Femur (tissue), 1 donor: Measurements from ENCODE around the gene HPCA.
A peak's percentile ranks its signal among the peaks of the same experiment; 100 is the strongest.
"Not testable (repeated sequence)": the region's sequence is repeated elsewhere in the genome, so short reads cannot be mapped to it uniquely, and the experiment has no call there.

Source experiments
- DNase-seq: peaks from one replicate; pipeline ENCODE4 v3.0.0-alpha.2; 2017

The HPCA gene

DNA sequence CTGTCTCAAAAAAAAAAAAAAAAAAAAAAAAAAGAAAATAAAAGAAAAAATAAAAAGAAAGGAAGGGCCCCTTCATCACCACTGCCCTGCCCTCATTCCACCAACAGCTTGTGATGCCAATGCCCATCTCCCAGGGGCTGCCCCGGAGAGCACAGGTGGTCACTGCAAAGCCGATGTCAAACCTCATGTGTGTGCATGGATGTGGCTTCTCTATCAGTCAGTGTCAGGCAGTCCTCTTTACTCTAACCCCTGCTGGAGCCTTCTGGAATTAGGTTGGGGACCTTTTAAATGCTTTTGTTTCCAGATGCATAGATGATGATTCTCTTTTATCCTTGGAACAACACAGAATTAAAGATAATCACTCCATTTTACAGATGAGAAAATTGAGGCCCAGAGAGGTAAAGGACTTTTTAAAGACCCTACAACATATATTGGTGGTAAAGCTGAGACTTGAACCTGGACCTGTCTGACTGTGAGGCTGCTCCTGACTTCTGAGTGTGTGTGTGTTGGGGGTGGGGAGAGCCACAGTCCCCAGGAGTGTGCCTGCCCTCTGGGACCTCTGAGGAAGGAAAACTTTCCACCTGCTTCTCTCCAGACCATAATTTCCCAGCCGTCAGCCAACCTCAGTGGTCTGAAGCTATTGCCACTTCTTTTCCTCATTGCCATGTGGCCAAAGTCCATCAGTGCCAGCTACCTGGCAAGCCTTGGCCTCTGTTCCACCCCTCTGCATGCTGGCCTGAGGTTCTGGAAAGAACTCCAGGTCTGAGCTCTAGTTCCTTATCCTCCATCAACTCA lies 17.9 kb downstream of the HPCA start:
- no peak for DNase-seq

GRCh38 chr1:32904797-32905196 lies 18.5 kb downstream of the HPCA start:
- no peak for DNase-seq

DNA sequence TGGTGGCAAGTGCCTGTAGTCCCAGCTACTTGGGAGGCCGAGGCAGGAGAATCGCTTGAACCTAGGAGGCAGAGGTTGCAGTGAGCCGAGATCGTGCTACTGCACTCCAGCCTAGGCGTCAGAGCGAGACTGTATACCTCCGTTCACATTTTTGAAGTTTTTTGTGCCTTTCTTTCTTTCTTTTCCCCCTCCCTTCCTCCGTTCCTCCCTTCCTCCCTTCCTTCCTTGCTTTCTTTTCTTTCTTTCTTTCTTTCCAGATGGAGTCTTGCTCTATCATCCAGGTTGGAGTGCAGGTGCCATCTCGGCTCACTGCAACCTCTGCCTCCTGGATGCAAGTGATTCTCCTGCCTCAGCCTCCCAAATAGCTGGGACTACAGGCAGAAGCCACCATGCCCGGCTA lies 19.3 kb downstream of the HPCA start:
- DNase-seq = not testable (repeated sequence)

DNA sequence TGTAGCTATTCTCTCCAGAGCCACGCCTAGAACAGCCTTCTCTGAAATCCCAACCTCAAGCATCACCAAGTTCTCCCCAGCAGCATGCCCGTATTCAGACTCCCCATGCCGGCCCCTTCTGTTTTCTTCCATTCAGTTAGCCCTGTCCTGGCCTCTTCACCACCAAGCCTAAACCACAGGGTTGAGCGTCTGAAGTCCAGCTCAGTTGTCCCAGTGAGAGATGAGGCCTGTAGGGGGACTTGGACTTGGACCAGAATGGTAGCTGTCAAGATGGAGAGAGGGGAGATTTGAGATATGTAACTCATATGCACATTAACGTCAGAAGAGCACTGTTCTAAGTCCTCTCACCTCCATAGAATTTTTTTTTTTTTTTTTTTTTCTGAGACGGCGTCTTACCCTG lies 20.4 kb downstream of the HPCA start:
- no peak for DNase-seq

- no peak for DNase-seq
Observed at GRCh38 chr1:32907435-32907834, 21.1 kb downstream of the HPCA start.

- DNase-seq = no peak
Observed at GRCh38 chr1:32910319-32910718, 24.0 kb downstream of the HPCA start.

DNA sequence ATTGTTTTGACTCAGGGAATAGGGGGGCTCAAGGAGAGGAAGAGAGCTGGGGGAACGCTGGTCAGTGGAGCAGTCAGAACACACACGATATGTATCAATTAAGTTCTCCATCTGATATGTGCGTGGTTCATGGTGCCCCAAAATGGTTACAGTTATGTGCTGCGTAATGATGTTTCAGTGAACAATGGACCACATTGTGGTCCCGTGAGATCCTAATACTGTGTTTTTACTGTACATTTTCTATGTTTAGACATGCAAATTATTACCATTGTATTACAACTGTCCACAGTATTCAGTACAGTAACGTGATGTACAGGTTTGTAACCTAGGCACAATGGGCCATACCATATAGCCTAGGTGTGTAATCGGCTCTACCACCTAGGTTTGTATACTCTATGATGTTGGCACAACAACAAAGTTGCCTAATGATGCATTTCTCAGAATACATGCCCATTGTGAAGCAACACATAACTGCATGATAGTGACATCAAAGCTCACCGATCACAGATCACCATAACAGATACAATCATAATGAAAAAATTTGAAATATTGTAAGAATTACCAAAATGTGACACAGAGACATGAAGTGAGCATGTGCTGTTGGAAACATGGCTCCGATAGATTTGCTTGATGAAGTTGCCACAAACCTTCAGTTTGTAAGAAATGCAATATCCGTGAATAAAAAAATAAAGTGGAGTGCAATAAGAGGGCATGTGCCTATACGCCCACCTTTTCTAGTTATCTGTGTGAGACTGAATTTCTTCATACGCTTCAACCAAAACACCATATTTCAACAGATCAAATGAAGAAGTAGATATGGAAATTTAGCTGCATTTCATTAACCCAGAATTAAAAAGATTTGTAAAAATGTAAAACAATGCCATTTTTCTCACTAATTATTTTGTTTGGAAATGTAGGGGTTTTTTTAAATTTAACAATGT lies 29.7 kb downstream of the HPCA start:
- DNase-seq = no peak

DNA sequence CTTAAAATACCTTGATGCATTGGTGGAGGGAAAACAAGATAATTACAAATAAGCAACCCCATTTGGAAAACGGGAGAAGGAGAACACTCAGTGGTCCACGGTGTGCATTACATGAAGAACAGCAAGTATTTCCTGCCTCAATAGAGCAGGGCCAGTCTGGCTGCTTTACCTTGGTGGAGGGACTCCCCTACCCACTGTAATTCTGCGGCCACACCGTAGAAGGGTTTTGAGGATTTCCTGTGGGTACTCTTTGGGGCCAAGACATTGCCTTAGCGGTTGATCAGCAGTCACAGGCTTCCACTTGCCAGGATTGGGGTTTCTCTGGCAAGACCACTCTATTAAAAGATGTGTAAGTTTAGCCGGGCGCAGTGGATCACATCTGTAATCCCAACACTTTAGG lies 31.2 kb downstream of the HPCA start:
- DNase-seq = no peak

DNA sequence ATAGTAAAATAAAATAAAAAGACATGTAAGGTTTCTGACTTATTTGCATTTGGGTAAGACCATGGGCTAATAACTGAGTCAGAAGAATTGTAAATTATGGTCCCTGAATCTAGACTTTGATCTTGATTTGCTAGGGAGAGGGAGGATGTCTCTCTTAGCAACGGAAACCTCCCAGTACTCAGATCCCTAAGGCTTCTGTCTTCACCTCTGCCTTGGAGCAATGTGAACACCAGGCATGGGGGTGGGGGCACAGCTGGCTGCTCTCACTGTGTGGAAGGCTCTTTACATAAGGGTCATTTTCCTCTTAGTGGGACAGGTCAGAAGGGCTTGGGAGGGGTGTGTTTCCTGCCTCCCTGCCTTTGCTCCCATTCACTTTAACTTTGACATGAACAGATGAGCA lies 31.9 kb downstream of the HPCA start:
- no peak for DNase-seq

DNA sequence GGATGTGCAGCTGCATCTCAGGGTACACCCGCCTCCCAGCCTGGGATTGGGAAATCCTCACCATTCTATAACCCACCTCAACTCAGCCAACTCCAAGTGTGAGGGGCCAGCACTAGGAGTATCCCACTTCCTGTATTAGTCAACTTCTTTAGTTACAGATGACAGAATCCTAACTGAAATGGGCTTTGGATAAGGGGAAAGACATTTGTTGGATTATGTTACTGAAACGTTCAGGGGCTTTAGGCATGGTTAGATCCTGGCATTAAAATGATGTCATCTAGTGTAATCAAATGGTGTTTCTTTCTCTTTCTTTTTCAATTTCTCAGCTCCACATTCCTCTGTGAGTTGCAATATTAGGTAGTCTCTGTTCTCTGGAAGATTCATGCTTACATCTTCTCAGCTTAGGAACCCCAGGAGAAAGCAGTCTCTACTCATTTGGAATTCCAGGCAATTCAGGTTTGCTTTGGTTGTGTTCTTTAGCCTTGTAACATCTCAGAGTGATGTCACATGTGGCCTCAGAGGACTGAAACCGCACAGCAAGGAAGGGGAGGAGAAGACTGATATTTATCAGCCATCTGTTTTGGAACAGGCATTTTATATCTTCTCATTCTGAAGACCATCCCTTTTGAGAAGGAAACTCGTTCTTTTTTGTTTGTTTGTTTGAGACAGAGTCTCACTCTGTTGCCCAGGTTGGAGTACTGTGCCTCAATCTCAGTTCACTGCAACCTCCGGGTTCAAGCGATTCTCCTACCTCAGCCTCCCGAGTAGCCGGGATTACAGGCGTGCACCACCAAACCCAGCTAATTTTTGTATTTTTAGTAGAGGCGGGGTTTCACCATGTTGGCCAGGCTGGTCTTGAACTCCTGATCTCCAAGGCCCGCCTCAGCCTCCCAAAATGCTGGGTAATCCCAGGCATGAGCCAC lies 33.8 kb downstream of the HPCA start:
- no peak for DNase-seq

DNA sequence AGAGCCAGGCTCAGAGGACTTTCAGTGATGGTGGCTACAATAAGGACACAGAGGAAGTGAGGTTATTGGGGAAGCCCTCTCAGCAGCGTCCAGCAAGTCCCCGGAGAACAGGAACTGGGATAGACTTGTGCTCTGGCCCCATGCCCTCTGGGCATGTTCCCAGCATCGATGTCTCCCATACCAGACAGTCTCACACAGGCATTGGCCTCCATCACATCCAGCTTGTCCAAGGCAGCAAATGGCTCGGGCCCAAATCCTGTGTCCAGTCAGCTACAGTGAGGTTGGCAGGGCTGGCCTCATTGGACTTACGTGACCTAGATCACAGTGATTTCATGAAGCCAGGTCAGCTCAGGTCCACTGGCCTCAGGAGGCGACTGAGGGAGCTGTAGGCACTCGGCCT lies 34.5 kb downstream of the HPCA start:
- no peak for DNase-seq

DNA sequence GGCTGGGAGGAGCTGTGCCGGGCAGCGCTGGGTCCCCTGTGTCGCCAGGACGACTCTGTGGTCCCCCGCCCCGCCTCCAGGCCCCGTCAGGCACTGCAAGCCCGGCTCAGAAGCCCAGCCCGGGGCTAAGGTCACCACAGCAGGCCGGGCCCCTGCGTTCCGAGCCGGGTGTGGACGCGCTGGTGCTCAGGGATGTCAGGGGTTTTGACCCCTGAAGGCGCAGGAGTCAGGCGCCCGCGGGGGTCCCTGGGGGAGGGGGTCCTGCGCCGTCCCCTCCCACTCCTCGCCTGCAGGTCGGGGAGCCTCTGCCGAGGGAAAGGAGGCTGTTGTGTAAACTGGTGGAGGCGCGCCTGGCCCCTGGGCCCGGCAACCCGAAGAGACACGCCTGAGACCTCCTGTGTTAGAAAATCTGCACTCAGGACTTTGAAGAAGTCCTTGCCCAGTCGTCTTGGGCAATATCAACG lies 38.6 kb downstream of the HPCA start:
- no peak for DNase-seq

DNA sequence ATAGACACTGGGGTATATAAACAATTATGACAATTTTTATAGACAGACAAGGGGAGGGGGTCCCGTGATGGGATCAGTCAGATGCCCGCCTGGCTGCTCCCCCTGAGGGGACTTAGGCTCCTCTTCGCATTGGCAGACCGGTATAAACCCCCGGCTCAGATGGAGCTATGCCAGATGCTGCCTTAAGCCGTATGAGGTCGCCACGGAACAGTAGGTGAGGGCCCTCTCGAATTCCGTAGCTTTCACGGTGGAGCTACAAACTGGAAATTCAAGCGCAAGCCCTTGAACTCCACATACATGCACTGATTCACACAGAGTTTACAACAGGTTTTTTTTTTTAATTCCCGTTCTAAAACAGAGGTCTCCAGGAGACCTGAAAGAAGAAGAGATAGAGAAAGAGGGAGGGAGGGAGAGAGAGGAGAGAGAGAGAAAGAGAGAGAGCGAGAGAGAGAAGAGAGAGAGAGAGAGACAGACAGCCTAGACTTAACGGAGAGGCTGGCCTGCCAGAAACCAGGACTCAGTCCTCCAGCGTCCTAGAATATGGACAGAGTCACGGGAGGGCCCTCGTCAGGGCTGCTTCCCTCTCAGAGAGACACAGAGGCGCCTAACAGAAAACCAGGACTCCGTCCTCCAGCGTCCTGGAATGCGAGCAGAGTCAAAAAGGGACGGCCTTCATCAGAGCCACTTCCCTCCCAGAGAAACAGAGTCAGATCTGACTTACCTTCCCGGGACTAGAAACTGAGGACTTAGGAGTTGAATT lies 39.3 kb downstream of the HPCA start:
- DNase-seq = peak; percentile 44

GRCh38 chr1:32926562-32926961 lies 40.3 kb downstream of the HPCA start:
- no peak for DNase-seq

- DNase-seq = no peak
Observed at GRCh38 chr1:32927441-32927840, 41.1 kb downstream of the HPCA start.

DNA sequence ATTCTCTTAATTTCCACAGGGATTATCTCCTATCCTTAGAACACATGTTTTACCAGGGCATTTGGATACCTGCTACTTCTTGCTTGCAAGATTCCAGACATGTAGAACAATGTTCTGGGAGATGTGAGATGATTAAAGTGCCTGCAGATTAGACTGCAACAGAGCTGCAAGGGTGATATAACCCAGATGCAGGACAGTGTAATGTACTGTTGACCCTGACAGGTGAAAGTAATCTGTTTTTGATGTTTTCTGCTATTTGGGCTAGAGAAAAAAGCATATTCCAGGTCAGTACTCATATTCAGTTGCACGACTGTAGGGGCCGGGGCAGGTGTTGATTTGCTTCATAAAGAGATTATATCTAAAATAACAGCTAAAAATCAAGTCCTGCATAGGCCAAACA lies 42.0 kb downstream of the HPCA start:
- no peak for DNase-seq

- no peak for DNase-seq
Observed at GRCh38 chr1:32928715-32929114, 42.4 kb downstream of the HPCA start.

DNA sequence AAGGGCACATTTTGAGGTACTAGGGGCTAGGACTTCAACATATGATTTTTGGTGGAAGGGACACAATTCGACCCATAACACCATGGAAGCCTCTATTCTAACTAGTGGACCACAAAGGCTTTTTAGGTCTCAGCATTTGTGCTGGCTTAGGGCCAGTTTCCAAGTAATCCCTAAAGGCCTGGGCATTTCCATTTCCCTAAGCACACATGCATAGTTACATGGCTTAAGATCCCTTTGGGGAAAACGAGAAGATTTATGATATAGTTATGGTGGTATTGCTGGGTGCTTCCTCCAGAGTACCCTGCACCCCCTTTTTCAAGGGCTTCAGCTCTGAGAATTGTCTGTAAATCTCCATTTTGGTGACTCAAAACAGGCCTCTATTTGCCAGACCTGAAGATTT lies 43.1 kb downstream of the HPCA start:
- DNase-seq = no peak

DNA sequence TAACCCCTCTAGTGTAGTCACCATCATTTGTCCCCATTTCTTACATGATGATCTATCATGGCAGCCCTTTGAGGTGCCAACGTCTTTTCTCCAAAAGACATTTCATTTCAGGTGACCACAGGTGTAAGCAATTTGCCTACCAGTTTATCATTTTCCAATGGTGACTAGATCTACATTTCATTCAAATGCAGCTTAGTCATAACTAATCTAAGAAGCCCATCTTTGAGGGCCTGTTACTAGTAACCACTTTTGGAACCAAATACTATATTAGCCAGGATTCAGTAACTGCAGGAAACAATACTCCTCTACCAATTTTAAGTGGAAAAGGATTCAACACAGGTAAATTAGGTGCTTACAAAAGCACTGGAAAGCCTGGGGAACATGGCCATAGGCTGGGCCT lies 45.5 kb downstream of the HPCA start:
- DNase-seq = no peak

- DNase-seq = no peak
Observed at GRCh38 chr1:32933742-32934322, 47.5 kb downstream of the HPCA start.

- no peak for DNase-seq
Observed at GRCh38 chr1:32934535-32934934, 48.2 kb downstream of the HPCA start.

- no peak for DNase-seq
Observed at GRCh38 chr1:32937061-32937460, 50.8 kb downstream of the HPCA start.
